GM08714 (cell line): ENCODE measurements around the gene VASN.

ENCODE experiments used
- H3K4me3 ChIP-seq: fragments of 200-500 bp; sonication (Bioruptor generic); 2 replicates; pipeline ENCODE4 v1.5.1; 2014; ENCODE audit warnings: mild to moderate bottlenecking, low read length, inconsistent platforms
- ZNF274 ChIP-seq: IDR thresholded peaks from 2 replicates; pipeline ENCODE4 v1.6.1; 2012; ENCODE audit warnings: mild to moderate bottlenecking, low read depth, low read length

Gene VASN

DNA sequence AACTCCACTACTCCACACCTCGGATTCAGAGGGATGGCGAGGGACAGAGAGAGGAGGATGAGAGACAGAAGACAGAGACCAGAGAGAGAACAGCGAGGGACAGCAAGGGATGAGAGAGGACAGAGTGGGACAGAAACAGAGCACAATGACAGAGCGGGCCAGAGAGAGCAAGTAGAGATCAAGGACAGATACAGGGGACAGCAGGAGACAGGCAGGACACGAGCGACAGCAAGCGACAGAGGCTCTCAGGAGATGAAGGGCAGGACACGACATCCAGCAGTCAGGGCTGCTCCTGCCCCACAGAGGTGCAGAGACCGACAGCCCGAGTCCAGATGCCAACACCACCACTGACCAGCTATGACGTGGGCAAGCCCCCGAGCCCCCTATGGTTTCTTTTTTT, 29.9 kb downstream of the VASN start:
- no peak overlapping the region for H3K4me3 ChIP-seq
- no peak for TF ChIP-seq ZNF274

DNA sequence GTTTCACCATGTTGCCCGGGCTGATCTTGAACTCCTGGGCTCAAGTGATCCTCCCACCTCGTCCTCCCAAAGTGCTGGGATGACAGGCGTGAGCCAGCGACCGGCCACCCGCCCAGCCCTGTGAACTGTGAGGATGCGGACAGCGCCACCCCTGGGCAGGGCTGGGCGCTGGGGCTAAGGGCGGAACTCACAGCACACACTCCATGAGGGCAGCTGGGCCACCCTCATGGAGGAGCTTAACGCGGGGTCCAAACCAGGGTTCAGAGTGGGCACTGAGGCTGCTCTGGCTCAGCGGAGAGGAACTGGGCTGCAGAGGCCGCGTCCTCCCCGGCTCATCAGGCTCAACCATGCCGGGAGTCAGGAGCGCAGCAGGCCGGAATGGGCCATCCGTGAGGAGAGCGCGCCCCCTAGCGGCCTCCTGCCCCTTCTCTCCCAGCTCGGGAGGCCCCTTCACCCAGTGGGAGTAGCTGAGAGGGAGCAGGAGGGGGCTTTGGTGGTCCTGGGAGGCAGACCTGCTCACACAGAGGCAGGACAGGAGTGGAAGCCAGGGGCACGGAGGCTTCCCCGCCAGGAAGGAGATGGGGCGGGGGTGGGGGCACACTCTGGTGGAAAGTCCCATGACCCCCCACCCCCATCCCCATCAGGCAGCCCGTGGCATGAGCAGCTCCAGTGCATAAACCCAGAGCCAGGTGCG, 30.9 kb downstream of the VASN start:
- no peak overlapping the region for H3K4me3 ChIP-seq
- TF ChIP-seq ZNF274, result no peak

DNA sequence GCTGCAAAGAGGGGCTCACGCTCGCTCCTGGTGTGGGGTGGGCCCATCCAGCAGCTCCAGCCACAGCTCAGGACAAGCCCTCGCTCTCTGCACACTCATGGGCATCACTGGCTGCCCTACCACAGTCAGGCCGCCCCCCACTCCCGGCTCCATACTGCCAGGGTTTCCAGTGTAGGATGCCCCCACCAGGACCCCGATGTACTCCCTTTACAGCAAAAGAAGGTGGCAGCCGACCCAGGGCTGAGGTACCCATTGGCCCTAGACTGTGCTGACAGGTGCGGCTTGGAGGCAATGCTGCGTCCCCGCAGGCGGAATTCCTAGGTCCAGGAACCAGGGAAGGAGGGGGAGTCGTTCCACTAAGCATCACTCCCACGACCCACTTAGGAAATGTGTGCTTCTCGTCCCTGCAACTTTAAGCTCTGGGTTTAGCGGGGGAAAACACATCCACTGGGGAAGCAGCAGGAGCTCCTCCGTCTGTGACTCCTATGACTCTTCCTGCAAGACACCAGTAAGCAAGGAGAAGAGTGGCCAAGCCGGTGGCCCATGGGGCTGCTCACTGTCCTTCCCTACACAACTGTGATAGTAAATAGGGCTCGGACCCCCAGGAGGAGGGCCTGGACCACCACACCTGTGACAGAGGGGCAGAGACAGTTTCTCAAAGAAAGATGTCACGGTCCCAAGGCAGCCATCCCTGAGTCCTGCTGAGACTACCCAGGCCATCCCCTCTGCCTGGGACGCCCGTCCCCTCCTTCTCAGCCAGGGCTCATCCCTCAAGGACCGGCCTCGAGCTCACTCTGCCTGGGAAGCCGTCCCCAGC, 31.7 kb downstream of the VASN start:
- TF ChIP-seq ZNF274, result no peak
- no peak overlapping the region for H3K4me3 ChIP-seq

DNA sequence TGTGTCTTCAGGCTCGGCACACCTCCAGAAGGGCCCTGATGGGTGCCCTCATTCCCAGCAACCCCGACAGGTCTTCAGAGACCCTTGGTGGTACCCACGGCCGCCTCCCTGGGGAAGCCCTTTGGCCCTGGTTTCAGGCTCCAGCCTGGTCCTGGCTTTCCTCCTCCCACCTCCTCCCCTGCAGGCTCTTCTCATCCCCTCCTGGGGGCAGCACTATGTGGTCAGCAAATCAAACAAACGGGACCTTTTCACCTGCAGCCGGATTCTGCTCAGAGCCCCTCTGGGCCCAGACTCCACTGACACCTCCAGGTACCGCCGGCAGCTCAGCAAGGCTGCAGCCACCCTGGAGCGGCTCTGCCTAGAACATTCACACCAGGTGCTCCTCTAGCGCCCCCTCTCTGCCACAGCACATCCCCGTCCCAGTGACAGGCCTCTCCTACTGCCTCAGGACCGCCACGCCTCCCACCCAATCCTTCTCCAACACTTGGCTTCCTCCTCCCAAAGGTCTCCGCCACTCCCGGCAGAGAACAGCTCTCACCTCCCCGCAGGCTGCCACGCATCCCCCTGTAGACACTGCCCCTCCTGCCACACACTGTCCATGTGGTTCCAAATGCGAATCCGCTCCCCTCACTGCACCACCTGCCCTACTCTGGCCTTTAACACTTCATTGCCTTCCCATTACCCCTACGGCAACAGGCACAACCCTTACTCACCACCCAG, 32.8 kb downstream of the VASN start:
- no peak for TF ChIP-seq ZNF274
- H3K4me3 ChIP-seq, result no peak overlapping the region

DNA sequence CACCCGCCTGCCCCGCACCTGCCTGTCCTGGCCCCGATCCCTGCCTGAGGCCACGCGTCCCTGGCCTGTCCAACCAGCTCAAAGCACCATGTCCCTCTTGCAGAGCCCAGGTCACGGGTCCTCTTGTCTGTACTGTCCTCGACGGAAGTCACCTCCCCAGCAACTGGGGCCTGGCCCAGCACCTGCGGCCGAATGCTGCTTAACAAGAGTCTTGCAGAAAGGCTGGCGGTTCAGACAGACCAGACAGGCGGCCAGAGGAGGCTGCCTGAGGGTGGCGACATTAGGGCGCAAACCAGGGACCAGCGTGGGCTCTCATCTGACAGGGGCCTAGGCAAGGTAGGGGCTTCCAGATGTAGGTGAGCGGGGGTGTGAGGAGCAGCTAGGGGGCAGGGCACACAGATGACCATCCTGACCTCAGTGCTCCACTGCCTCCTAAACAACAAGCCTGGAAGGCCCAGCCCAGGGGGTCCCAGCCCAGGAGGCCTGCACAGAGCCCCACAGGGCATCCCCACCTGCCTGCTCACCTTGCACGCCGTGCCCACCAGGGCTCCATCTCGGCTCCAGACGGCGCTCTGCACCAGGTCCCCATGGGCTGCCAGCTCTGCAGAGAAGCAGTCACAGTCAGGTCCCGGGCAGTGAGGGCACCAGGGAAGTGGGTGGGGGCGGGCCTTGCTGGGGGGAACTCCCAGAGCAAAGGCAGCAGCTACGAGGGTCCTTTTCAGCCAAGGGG, 33.5 kb downstream of the VASN start:
- H3K4me3 ChIP-seq, result no peak overlapping the region
- TF ChIP-seq ZNF274, result no peak

DNA sequence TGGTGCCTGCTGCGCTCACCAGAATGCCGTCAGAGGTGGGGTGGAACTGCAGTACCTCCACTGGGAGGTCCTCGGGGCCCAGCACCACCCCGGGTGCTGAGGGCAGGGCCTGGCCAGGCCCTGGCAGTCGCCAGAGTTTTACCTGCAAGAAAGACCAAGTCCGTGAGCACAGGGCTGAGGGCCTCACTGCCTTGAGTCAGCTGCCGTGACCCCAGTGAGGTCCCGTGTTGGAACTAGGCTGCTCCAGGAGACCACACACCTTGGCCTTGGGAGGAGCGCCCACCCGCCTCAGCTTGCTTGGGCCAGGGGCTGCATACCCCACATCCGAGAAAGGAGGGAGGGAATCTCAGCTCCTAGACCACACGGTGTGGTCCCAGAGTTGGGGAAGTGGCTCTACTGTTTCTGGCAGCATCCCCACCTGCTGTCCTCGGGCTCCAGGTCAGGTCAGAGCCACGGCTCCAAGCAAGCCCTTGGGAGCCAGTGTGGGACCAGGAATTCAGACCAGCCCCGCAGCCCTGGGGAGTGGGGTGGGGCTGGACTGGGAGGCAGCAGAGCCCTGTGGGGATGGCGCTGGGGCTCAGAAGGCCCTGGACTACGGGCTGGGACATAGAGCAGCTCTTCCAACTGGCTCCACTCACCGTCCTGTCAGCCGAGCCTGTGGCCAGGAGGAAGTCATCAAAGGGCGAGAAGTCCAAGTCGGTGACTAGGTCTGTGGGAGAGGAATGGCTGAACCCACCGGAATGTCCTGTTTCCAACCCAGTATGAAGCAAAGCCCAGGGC, 36.1 kb downstream of the VASN start:
- H3K4me3 ChIP-seq, result no peak overlapping the region
- TF ChIP-seq ZNF274, result no peak

DNA sequence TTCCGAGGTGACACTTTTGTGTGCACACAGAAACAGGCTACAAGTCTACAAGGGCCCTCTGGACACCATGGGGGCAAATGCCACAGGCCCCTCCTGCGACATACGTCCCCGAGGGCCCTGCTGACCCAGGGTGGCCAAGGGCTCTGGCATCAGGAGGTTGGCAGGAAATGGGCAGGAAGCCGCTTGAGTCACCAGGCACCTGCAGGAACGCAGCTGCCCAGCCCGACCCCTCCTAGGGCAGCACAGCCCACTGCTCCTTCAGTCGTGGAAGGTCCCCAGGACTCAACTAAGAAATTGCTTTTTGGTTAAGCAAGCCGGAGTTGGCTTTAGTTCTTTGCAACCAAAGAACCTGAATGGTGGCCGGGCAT, 36.7 kb downstream of the VASN start:
- H3K4me3 ChIP-seq, result no peak overlapping the region
- TF ChIP-seq ZNF274, result no peak

DNA sequence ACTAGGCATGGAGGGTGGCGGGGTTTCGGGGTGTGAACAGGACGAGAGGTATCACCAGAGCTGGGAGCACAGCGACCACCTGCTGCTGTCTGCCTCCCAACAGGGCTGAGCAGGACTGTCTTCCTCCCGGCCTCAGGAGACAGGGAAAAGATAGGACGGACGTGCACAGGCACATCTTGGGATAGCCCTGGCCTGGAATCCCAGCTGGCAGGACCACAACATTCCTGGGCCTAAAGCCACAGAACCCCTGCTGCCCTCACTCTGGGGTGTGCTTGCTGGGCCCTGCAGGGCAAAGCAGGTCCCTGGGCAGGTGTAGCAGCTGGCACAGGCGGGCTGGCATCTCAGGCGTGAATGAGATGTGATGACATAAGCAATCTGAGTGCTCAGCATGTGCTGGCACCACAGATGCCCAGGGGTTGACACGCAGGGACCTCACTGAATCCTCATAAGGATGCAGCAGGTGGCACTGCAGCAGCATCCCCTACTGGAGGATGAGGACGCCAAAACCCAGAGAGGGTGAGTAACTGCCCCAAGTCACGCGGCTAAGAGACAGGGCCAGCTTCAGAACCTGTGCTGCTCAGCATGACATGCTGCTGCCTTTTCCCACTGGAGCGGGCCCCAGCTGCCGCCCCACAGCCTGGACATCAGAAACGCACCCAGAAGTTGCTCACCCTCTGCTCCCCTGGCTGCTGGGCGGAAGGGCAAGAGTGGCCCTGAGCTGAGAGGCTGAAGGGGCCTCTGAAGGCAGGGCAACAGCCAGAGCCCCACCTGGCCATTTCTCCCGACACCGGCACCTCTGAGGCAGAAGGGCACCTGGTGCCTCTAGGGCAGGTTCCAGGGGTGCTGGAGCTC, 37.7 kb downstream of the VASN start:
- no peak for TF ChIP-seq ZNF274
- H3K4me3 ChIP-seq, result no peak overlapping the region

DNA sequence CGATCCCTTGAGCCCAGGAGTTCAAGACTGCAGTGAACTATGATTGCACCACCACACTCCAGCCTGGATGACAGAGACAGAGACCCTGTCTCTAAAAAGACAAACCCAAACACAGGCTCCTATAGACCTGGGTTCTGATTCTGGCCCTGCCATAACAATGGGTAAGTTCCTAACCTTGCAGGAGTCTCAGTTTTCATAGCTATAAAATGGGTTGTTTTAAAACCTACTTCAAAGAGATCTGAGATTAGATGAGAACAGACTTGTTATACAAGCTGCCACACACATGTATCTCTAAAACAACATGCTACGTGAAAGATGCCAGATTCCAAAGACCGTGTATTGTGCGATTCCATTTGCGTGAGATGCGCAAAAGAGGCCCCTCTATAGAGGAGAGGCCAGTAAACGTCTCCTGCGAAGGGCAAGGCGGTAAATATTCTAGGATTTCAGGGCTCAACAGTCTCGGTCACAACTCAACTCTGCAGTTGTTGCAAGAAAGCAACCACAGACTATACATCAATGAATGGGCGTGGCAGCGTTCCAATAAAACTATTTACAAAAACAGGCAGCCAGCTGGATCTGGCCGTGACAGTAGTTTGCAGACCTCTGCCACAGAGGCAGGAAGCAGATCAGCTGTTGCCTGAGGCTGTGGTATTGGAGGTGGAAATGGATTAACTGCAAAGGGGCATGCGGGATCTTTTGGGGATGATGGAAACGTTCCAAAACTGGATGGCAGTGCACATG, 38.9 kb downstream of the VASN start:
- no peak for TF ChIP-seq ZNF274
- no peak overlapping the region for H3K4me3 ChIP-seq

DNA sequence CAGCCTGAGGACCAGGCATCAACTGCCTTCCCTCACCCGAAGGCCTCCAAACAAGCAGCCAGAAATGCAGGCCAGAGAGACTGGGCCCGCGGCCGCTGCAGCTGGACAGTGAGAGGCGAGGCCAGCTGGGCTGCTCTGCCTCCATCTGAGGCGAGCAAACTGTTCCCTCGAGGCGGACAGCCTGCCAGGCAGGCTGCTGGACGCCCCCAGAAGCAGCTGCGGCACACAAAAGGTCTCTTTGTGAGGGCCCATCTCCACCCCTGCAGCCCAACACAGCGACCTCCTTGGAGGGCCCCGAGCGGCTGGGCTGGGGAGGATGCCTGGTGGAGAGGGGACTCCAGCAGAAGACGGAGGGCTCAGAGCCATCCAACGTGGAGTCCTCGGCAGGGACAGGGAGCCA, 40.0 kb downstream of the VASN start:
- TF ChIP-seq ZNF274, result no peak

DNA sequence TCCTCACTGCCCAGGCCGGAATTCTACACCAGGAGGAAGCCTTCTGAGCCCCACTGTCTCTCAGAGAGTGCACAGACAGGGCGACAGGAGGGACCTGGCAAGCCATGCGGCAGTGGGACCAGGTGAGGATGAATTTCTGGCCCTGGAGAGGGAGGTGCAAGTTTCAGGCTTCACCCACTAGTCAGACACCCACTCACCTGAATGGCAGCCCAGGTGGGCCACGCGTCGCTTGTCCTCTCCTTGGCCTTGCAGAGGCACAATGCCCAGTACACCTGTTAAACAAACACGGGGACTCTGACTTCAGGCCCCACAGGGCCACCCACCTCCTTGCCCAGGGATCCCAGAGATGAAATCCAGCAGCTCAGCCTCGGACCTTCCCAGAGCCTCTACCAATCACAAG, 40.5 kb downstream of the VASN start:
- no peak for TF ChIP-seq ZNF274
- no peak overlapping the region for H3K4me3 ChIP-seq

More for the DNA sequence above, 40.0 kb downstream of the VASN start:
- no peak overlapping the region for H3K4me3 ChIP-seq

DNA sequence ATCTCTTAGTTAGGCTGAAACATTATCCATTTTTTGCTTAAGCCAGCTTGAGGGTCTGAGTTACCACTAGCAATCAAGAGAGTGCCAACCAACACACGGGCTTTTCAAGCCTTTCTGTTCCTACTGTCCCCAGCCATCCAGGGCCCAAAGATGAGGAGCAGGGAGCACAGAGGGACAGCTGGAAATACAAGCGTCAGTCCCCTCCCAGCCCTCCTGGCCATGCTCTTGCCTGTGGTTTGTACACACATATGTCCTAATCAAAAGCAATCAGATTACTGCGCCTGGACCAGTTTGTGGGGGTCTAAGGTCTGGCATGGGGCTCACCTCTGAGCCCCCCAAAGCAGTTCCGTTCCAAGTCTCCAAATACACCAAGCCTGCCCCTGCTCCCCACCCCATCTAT, 41.2 kb downstream of the VASN start:
- no peak overlapping the region for H3K4me3 ChIP-seq
- TF ChIP-seq ZNF274, result no peak
